ENCODE results near the gene RTEL1.

Gene RTEL1

DNA sequence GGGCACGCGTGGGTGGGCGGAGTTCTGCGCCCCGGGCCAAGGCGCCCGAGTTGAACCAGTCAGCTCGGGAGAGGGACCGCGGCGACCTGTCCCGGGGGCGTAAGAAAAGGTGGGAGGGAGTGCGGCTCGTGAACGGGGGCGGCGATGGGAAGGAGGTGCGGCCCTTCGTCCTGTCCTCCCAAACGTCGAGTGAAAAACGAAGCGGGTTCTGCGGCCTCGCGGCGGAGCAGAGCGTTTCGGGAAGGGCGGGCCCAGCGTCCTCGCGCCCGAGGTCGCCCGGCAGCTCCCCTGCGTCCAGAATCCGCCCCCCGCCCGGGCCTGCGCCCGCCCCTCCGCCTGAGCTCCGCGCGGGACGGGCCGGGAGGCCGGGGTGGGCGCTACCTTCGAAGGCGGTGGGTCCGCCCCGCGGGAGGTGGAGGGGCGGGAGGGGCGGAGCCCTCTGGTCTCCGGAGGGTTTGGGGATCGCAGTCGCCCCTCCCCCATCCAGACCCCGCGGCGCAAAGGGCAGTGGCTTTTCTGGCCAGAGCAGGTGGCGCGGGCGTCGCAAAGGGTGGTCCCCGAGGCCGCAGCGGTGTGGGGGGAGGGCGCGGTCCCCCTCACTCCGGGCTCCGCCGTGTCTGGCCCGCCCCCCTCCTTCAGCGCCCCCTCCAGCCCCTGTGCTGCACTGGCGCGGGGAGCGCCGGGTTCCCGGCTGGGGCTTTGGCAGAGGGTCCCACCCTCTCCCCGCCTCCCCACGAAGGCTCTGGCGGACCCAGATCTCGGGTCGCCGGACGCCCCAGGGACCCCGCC lies 5.7 kb upstream of the RTEL1 start:
- peak overlapping the region; percentile 72 for H3K4me3 ChIP-seq (ENCODE audit: control insufficient read depth, low read depth, low read length)
- no peak for DNase-seq (ENCODE audit: low read depth)
- TF ChIP-seq, protein P1, sequence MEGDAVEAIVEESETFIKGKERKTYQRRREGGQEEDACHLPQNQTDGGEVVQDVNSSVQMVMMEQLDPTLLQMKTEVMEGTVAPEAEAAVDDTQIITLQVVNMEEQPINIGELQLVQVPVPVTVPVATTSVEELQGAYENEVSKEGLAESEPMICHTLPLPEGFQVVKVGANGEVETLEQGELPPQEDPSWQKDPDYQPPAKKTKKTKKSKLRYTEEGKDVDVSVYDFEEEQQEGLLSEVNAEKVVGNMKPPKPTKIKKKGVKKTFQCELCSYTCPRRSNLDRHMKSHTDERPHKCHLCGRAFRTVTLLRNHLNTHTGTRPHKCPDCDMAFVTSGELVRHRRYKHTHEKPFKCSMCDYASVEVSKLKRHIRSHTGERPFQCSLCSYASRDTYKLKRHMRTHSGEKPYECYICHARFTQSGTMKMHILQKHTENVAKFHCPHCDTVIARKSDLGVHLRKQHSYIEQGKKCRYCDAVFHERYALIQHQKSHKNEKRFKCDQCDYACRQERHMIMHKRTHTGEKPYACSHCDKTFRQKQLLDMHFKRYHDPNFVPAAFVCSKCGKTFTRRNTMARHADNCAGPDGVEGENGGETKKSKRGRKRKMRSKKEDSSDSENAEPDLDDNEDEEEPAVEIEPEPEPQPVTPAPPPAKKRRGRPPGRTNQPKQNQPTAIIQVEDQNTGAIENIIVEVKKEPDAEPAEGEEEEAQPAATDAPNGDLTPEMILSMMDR (IDR thresholded peaks at IDR 0.05; ENCODE audit: control insufficient read depth, insufficient read depth, low read depth, low read length, missing control alignments), result no peak

DNA sequence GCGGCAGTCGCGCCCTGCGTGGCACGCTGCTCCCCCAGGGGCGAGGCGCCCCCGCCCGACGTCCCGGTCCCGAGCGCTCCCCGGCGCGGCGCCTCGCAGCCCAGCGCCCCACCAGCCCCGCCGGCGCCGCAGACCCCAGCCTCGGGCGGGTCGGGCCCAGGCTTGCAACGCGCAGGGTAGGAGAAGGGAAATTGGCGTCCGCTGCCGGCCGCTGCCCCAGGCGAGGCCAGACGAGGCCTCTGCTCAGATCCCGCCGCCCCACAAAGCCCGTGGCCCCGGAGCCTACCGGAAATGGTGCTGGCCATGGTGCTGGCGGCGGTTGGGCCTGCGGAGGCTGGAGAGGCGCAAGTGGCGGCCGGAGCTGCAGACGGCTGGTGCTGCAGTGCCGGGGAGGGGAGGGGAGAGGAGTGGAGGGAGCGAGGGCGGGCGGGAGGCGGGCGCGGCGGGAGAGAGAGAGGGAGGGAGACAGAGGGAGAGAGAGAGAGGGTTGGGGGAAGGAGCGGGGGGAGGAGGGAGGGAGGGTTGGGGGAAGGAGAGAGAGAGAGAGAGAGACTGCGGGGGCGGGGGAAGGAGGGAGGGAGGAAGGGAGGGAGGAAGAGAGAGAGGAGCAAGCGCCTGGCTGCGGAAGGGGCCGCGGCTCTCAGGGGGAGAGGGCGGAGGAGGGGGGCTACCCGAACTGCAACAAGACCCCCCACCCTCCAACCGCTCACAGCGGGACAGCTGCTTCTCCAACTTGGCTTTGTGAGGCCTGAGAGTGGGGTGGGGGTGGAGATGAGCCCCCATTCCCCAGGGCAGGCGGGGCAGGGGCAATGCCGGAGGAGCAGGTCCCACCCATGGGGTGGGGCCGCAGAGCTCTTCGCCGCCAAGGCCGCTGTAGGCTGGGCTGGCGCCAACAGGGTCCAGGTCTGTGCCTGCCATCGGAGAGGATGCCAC lies 4.8 kb upstream of the RTEL1 start, which contains the start of gene STMN3:
TSS of gene STMN3 (minus strand) at position 384 of the 933 bp plus-strand sequence. CDS start at position 305, 79 bp downstream.
- TF ChIP-seq, protein P1 (IDR thresholded peaks at IDR 0.05; ENCODE audit: control insufficient read depth, insufficient read depth, low read depth, low read length, missing control alignments), result no peak
- peak within 1 kb of the TSS; percentile 72 for H3K4me3 ChIP-seq (ENCODE audit: control insufficient read depth, low read depth, low read length)
- DNase-seq (ENCODE audit: low read depth), result peak; percentile 70

DNA sequence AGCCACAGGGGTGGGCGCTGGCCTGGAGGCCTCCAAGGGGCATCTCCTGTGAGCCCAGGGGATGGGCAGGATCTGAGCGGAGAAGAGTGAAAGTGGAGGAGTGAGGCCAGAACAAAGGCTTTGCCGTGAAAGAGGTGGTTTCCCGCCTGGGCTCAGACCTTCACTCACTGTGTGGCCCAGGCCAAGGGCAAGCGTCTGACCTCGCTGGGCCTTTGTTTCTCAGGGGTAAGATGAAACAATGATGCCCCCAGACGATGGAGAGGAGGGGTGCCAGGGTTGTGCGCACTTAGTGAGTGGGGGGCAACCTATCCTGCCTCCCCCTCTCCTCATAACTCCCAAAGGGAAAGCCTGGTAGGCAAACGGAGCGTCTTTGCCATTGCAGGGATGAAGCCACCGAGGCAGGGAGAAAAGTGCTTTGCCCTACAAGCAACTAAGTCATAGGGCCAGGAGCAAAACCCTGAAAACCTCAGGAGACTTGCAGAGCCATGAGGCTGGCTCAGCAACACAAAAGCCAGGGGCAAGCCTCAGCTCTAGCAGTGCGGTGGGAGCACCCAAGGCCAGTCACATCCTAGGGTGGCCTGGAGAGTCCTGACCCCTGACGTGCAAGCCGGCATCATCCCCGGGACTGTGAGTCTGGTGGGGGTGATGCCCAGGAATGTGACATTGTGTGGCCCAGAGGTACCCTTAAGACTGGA lies 4.0 kb upstream of the RTEL1 start:
- DNase-seq (ENCODE audit: low read depth), result no peak
- H3K4me3 ChIP-seq (ENCODE audit: control insufficient read depth, low read depth, low read length), result peak overlapping the region; percentile 72
- TF ChIP-seq, protein P1 (IDR thresholded peaks at IDR 0.05; ENCODE audit: control insufficient read depth, insufficient read depth, low read depth, low read length, missing control alignments), result no peak

DNA sequence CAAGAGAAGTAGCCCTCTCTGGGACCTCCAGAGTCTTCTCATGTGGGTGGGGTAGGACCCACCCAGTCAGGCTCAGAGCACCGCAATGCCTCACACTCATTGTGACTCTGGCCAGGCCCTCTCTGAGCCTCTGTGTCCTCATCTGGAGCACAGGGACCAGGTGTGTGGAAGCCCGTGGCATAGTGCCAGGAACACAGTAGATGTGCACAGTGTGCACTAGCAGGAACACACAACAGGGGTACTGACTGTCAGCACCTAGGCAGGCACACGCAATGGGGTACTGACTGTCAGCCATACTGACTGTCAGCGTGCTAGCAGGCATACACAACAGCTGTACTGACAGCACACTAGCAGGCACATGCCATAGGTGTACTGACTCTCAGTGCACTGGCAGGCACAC lies 2.9 kb upstream of the RTEL1 start:
- no peak overlapping the region for H3K4me3 ChIP-seq (ENCODE audit: control insufficient read depth, low read depth, low read length)
- DNase-seq (ENCODE audit: low read depth), result no peak

DNA sequence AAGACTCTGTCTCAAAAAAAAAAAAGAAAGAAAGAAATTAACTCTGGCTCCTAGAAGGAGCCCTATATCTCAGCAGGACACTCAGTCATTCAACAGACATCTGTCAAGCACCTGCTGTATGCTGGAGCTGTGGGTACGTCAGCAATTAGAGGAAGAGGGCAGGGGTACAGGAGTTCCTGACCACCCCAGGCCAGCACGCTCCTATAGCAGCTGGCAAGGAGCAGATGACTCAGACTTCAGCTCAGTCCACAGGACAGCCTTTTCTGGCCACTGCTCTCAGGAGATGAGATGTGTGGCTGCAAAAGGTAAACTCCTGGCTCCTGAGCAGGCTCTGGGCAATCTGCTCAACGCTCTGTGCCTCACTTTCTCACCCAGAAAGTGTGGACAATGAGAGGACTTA lies 1.7 kb upstream of the RTEL1 start:
- no peak for DNase-seq (ENCODE audit: low read depth)
- H3K4me3 ChIP-seq (ENCODE audit: control insufficient read depth, low read depth, low read length), result no peak overlapping the region
- TF ChIP-seq, protein P1 (IDR thresholded peaks at IDR 0.05; ENCODE audit: control insufficient read depth, insufficient read depth, low read depth, low read length, missing control alignments), result no peak

More for the DNA sequence above, 2.9 kb upstream of the RTEL1 start:
- TF ChIP-seq, protein P1 (IDR thresholded peaks at IDR 0.05; ENCODE audit: control insufficient read depth, insufficient read depth, low read depth, low read length, missing control alignments), result no peak
